NCI-H128 (cell line): ENCODE data around the gene ETDC.

ENCODE experiments used
- DNase-seq: peaks from one replicate; lab custom pipeline; 2025; ENCODE audit not compliant: unreplicated experiment; lab: John Stamatoyannopoulos, UW

Gene ETDC

DNA sequence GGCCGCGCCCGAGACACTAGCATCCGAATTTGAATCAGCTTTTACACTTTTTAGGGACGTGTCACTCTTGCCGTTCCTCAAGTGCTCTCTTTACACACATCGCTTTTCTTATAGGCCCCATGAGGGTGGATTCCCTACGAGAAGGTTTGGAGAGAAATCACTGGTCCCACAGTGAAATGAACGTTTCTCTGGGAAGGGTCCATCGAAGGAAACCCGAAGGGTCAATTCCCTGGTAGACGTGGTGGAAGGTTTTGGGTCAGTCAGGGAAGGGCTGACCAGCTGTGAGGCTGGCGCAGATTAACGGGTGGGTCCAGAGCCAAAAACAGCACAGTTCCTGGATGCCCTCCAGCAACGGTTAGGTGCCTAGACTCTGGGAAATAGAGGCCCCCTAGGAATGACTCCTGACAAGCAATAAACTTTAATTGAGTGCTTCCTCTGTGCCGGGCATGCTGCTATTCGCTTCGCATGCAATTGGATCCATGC is 35.9 kb downstream of the ETDC start:
- DNase-seq = no peak

DNA sequence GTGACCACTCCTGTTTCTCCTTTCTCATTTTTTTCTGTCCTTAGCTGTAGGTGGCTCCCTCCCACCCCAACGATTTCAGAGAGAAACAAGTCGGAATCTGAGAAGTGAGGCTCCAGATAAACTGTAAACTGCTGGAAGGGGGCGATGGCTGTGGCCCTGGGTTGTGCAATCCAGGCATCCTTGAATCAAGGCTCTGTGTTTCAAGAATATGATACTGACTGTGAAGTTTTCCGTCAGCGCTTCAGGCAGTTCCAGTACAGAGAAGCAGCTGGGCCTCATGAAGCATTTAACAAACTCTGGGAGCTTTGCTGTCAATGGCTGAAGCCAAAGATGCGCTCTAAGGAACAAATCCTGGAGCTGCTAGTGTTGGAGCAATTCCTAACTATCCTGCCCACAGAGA is 37.7 kb downstream of the ETDC start:
- no peak for DNase-seq

DNA sequence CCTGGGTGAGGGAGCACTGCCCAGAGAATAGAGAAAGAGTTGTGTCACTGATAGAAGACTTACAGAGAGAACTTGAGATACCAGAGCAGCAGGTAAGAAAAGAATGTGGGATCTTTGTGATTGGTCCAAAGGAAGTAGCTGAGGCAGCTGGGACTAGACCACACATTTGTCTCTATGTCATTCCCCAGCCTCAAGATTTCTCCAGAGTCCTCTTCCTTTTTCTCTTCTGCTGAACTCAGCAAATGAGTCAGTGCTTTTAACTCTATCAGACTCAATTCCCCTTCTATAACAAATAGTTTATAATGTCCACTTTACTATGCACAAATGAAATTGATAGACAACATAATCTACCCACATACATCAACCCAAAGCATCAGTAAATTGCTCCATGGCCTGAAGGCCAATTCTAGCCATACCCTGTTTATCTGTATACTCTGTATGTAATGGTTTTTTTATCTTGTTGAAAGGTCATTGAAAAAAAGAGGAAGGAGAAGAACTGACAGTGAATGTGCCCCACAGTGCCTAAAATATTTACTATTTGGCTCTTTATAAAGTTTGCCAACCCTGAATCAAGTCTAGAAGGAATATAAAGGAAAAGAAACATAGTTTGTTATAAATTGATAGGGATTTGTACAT is 38.2 kb downstream of the ETDC start:
- no peak for DNase-seq

DNA sequence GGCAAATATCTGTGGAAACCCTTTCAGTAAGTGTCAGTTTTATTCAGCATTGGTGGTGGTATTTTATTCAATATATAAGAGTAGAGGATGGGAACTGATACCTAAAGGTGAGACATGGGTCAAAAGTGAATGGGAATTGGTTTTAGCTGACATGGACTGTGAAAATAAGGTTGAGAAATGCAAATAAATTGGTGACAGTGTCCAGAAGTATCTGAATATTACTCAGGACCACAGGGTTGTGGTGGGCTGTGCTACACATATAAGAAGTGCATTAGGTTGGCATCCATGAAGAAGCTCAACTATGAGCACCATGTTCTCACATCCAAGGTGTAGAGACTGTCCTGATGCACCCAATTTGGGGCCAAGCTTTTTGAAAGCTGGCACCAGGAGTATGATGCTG is 45.0 kb downstream of the ETDC start:
- no peak for DNase-seq
